ENCODE measurements around the gene FBXO5.
A peak's percentile ranks its signal among the peaks of the same experiment; 100 is the strongest.
"Not testable (repeated sequence)": the region's sequence is repeated elsewhere in the genome, so short reads cannot be mapped to it uniquely, and the experiment has no call there.

The FBXO5 gene

DNA sequence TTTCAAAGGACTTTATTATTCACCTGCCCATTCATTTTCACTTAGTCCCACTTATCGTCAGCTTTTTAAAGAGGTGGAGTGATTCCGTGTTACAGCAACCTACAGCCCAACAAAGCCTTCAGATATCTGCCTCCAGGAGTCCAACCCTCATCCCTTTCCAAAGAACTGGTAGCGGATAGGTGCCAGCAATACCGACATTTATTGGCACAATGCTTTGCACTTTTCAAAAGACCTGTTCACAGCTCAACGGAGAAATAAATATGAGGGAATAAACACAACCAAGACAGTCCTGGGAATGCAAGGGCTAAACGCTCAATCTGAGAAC is 20.5 kb upstream of the FBXO5 start:
- Histone ChIP-seq H3K9me3 (no peaks in the 10 kb centered on the region), H3K4me3 (peak overlapping the region; percentile 60), H3K27me3 (ENCODE audit: low read depth) (no peaks in the 10 kb centered on the region), H3K4me1 (peaks cover 16% of the 10 kb centered on the region), H3K36me3 (replicated peaks) (peaks cover 12% of the 10 kb centered on the region)
- DNase-seq (ENCODE audit: low spot score in 2 of 2), result no peak
- in situ Hi-C loops (cut with MboI; ENCODE audit: low sequenced_read_pairs), result no loop called here

DNA sequence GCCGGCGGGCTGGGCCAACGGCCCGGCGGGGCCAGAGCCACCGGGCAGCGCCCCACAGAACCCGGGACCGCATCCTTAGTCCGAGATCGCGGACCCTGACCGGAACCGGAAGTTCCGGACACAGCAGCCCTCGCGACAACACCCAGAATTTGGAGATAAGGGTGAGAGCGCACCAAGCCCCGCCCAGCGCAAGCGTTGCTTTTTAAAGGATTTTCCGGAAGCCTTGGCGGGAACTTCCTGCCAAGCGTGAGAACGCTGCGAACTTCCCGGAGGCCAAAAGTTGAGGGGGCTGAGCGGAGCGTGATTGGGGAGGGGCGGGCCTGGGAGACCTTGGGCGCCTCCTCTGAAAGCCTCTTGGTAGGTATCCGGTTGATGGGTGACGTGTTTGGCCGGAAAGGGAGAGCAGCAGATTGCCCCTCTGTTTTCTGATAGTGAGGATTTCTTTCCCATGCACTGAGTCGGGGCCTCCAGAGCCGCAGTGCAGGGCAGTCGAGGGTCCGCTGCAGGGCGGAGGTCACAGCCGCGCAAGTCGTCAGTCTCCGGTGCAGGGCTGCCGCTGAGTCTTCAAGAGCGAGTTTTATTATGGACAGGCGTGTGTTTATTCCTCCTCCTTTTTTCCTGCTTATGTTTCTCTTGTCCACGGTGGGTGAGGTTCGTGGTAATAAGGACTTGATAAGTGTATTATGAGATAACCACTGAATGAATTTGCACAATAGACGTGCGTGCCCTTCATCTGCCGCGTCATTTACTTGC is 19.9 kb upstream of the FBXO5 start, which contains the start of gene MTRF1L:
TSS of gene MTRF1L (minus strand) at position 97 of the 753 bp plus-strand sequence. CDS start at position 73, 24 bp downstream.
- no peaks in the 10 kb centered on the region for H3K27me3 ChIP-seq (ENCODE audit: low read depth)
- in situ Hi-C loops (cut with MboI; ENCODE audit: low sequenced_read_pairs), result no loop called here
- peak; percentile 95 to 96 for DNase-seq (ENCODE audit: low spot score in 2 of 2)
- H3K9me3 ChIP-seq, result no peaks in the 10 kb centered on the region
- peaks cover 16% of the 10 kb centered on the region for H3K4me1 ChIP-seq
- H3K36me3 ChIP-seq (replicated peaks), result peaks cover 15% of the 10 kb centered on the region
- peak within 1 kb of the TSS; percentile 60 for H3K4me3 ChIP-seq

DNA sequence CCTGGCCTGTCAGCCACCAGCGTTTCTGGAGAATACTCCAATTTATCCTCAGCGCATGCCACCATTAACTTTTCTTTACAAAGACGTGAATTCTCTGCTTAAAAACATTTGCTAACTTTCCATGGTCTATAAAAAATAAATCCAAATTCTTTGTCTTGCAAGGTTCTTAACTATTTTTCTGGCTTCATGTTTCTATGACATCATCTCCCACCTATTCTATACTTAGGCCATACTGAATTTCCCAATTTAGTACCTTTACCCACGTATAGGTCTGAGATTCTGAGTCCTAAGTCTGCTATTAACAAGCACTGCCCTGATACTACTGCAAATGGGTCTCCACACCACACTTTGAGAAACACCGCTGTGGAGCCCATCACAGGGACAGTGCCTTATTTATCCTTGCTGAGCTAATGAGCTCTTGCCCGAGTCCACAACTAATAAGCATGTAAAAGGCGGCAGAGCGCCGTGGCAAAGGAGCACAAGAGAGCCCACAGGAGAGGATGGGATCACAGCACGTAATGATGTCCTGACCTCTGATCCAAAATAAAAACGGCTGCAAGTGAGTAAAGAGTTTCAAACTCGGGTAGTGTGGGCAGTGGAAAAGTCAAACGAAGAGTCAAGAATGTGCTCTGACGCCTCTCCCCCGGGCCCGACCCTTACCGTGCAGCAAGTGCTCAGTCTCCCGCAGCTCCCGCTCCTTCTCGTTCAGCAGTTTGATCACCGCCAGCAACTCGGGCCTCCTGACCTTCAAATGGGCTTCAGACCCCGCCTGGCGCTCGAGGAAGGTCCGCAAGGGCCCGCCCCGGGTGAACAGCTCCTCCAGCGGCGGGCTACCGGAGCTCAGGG is 19.1 kb upstream of the FBXO5 start:
- in situ Hi-C loops (cut with MboI; ENCODE audit: low sequenced_read_pairs), result no loop called here
- peaks cover 16% of the 10 kb centered on the region for H3K4me1 ChIP-seq
- peak; percentile 27 to 31 for DNase-seq (ENCODE audit: low spot score in 2 of 2)
- H3K36me3 ChIP-seq (replicated peaks), result peaks cover 23% of the 10 kb centered on the region
- peak overlapping the region; percentile 60 for H3K4me3 ChIP-seq
- no peaks in the 10 kb centered on the region for H3K27me3 ChIP-seq (ENCODE audit: low read depth)
- H3K9me3 ChIP-seq, result no peaks in the 10 kb centered on the region

DNA sequence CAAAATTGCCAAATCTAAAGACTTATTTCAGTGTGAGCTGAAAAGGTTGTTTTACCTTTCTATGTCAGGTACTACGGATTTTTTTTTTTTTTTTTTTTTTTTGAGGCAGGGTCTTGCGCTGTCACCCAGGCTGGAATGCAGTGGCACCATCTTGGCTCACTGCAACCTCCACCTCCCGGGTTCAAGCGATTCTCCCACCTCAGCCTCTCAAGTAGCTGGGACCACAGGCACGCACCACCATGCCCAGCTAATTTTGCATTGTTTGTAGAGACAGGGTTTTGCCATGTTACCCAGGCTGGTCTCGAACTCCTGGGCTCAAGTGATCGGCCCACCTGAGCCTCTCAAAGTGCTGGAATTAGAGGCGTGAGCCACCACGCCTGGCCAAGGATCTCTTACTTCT is 17.9 kb upstream of the FBXO5 start:
- DNase-seq (ENCODE audit: low spot score in 2 of 2); H3K9me3 ChIP-seq; in situ Hi-C loops (cut with MboI; ENCODE audit: low sequenced_read_pairs); H3K27me3 ChIP-seq (ENCODE audit: low read depth): not testable (repeated sequence)
- Histone ChIP-seq H3K4me1 (peaks cover 21% of the 10 kb centered on the region), H3K36me3 (replicated peaks) (peaks cover 35% of the 10 kb centered on the region), H3K4me3 (peak overlapping the region; percentile 60)

DNA sequence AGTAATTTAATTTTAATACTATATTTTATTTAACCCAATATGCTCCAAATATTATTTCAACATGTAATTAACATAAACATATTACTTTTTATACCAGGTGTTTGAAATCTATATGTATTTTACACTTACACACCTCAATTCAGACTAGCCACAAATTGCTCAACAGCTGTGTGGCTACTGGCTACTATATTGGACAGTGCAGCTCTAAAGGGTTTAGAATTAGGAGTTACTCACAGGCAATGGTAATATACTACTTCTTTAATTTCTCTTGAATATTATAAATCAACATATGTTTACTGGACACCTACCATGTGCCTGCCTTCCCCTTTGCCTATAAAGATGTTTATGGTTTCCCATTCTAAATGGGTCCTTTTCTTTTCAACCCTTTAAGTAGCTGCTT is 17.4 kb upstream of the FBXO5 start:
- no peak overlapping the region for H3K4me3 ChIP-seq
- no peak for DNase-seq (ENCODE audit: low spot score in 2 of 2)
- H3K36me3 ChIP-seq (replicated peaks), result peaks cover 36% of the 10 kb centered on the region
- in situ Hi-C loops (cut with MboI; ENCODE audit: low sequenced_read_pairs), result no loop called here
- peaks cover 21% of the 10 kb centered on the region for H3K4me1 ChIP-seq
- no peaks in the 10 kb centered on the region for H3K9me3 ChIP-seq
- H3K27me3 ChIP-seq (ENCODE audit: low read depth), result no peaks in the 10 kb centered on the region

DNA sequence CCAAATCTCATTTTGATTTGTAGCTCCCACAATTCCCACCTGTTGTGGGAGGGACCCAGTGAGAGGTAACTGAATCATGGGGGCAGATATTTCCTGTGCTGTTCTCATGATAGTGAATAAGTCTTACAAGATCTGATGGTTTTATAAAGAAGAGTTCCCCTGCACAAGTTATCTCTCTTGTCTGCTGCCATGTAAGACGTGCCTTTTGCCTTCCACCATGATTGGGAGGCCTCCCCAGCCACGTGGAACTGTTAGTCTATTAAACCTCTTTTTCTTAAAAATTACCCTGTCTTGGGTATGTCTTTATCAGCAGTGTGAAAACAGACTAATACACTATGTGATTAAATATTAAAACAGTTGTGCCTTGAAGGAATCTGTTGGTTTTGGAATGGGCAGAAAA is 16.7 kb upstream of the FBXO5 start:
- peaks cover 21% of the 10 kb centered on the region for H3K4me1 ChIP-seq
- not testable (repeated sequence) for DNase-seq (ENCODE audit: low spot score in 2 of 2); H3K4me3 ChIP-seq; H3K27me3 ChIP-seq (ENCODE audit: low read depth); H3K9me3 ChIP-seq
- in situ Hi-C loops (cut with MboI; ENCODE audit: low sequenced_read_pairs), result loop anchor here (25.0 kb wide), 1 partner anchor 1537 kb away; the partner anchor contains the start of gene RMND1
- peaks cover 36% of the 10 kb centered on the region for H3K36me3 ChIP-seq (replicated peaks)

DNA sequence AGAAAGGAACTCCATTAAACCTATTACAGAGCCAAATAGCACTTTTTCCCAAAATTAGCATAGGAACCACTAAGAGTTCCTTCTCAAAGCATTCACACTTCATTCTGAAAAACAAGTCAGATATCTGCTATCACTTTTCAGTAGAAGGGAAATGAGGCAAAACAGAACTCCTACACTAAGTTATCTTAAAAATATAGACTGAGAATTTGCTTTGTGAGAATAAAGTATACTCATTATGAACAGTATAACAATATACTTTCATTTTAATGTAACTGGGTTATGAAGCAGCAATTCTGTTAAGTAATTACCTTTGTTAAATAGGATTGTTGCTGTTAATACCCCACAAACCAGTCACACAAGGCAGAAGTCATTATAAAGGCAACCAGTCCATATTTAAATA is 11.0 kb upstream of the FBXO5 start:
- in situ Hi-C loops (cut with MboI; ENCODE audit: low sequenced_read_pairs), result loop anchor here (25.0 kb wide), 1 partner anchor 1532 kb away; the partner anchor contains the start of gene RMND1
- no peaks in the 10 kb centered on the region for H3K9me3 ChIP-seq
- H3K27me3 ChIP-seq (ENCODE audit: low read depth), result no peaks in the 10 kb centered on the region
- H3K4me3 ChIP-seq, result no peak overlapping the region
- H3K36me3 ChIP-seq (replicated peaks), result peaks cover 59% of the 10 kb centered on the region
- peaks cover 5% of the 10 kb centered on the region; the same call in 1 of the 2 replicates for H3K4me1 ChIP-seq
- DNase-seq (ENCODE audit: low spot score in 2 of 2), result no peak

DNA sequence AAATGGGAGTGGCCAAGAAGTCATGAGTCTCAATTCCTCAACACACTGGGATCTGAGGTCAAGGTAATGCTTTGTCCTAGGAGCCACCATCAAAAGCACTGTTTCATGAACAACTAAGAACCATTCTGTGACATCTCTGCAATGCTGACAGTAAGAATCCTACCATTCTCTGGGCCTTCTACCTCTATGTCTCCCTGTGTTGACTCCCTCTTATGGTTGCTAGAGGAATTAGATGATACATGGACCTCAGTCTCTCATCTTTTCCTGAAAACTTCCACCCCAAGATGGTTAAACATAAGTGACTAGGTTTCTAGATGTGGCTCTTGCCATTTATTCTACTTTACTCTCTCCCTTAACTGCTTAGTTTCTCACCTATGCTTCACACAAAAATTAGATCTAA is 10.6 kb upstream of the FBXO5 start:
- Histone ChIP-seq H3K9me3 (no peaks in the 10 kb centered on the region), H3K27me3 (ENCODE audit: low read depth) (no peaks in the 10 kb centered on the region), H3K4me1 (peaks cover 5% of the 10 kb centered on the region; the same call in 1 of the 2 replicates), H3K36me3 (replicated peaks) (peaks cover 57% of the 10 kb centered on the region), H3K4me3 (no peak overlapping the region)
- DNase-seq (ENCODE audit: low spot score in 2 of 2), result no peak
- in situ Hi-C loops (cut with MboI; ENCODE audit: low sequenced_read_pairs), result loop anchor here (25.0 kb wide), 1 partner anchor 1531 kb away; the partner anchor contains the start of gene RMND1

DNA sequence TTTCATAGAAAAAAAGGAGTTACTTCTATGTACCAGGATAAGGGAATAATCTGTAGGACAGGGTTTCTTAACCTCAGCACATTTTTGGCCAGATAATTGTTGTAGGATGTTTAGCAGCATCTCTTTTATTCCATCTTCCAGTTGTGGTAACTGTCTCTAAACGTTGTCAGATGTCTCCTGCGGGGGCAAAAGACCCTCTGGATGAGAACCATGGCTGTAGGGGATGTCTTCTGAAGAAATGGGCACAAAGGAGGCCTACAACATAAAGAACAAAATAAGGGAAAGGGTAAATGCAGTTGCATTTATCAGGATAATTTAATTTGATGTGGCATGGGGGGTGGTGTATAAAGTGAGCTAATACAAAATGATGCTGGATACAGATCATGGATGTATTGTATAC is 4.1 kb upstream of the FBXO5 start:
- in situ Hi-C loops (cut with MboI; ENCODE audit: low sequenced_read_pairs), result loop anchor here (25.0 kb wide), 1 partner anchor 1525 kb away; the partner anchor contains the start of gene RMND1
- DNase-seq (ENCODE audit: low spot score in 2 of 2), result no peak
- H3K36me3 ChIP-seq (replicated peaks), result peaks cover 19% of the 10 kb centered on the region
- no peak overlapping the region for H3K4me3 ChIP-seq
- no peaks in the 10 kb centered on the region for H3K9me3 ChIP-seq
- H3K4me1 ChIP-seq, result peaks cover 3% of the 10 kb centered on the region; the same call in 1 of the 2 replicates
- no peaks in the 10 kb centered on the region for H3K27me3 ChIP-seq (ENCODE audit: low read depth)

DNA sequence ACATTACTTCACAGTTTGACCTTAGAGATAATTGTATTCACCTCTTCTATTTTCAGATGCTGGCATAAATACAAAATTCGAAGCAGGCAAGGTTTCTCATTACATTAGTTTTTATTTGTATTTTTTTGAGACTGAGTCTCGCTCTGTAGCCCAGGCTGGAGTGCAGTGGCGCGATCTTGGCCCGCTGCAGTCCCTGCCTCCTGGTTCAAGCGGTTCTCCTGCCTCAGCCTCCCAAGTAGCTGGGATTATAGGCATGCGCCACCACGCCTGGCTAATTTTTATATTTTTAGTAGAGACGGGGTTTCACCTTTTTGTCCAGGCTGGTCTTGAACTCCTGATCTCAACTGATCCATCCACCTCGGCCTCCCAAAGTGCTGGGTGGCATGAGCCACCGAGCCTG is 2.5 kb upstream of the FBXO5 start:
- not testable (repeated sequence) for H3K36me3 ChIP-seq (replicated peaks); H3K27me3 ChIP-seq (ENCODE audit: low read depth); DNase-seq (ENCODE audit: low spot score in 2 of 2); H3K9me3 ChIP-seq; H3K4me1 ChIP-seq
- peak overlapping the region; percentile 72 for H3K4me3 ChIP-seq
- in situ Hi-C loops (cut with MboI; ENCODE audit: low sequenced_read_pairs), result loop anchor here (25.0 kb wide), 1 partner anchor 1523 kb away; the partner anchor contains the start of gene RMND1

DNA sequence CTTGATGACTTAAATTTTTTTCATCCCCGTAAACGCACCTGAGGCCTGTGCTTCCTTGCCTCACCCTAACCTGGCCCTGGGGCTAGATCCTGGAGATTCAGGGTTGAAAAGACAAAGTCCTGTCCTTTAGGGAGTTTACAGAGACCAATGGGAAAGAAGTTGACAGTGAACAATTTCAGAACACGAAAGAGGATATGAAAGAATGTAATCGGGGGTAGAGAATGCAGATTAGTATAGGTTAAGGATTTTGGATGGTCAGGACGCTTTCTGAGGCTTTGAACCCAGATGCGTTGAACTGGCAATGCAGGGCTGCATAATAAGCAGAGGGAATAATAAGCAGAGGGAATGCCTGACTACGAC is 1.7 kb upstream of the FBXO5 start:
- Histone ChIP-seq H3K4me1 (peaks cover 13% of the 10 kb centered on the region), H3K9me3 (no peaks in the 10 kb centered on the region), H3K27me3 (ENCODE audit: low read depth) (no peaks in the 10 kb centered on the region), H3K4me3 (peak overlapping the region; percentile 72), H3K36me3 (replicated peaks) (peaks cover 6% of the 10 kb centered on the region; the same call in 1 of the 2 replicates)
- in situ Hi-C loops (cut with MboI; ENCODE audit: low sequenced_read_pairs), result loop anchor here (25.0 kb wide), 1 partner anchor 1522 kb away; the partner anchor contains the start of gene RMND1
- no peak for DNase-seq (ENCODE audit: low spot score in 2 of 2)

DNA sequence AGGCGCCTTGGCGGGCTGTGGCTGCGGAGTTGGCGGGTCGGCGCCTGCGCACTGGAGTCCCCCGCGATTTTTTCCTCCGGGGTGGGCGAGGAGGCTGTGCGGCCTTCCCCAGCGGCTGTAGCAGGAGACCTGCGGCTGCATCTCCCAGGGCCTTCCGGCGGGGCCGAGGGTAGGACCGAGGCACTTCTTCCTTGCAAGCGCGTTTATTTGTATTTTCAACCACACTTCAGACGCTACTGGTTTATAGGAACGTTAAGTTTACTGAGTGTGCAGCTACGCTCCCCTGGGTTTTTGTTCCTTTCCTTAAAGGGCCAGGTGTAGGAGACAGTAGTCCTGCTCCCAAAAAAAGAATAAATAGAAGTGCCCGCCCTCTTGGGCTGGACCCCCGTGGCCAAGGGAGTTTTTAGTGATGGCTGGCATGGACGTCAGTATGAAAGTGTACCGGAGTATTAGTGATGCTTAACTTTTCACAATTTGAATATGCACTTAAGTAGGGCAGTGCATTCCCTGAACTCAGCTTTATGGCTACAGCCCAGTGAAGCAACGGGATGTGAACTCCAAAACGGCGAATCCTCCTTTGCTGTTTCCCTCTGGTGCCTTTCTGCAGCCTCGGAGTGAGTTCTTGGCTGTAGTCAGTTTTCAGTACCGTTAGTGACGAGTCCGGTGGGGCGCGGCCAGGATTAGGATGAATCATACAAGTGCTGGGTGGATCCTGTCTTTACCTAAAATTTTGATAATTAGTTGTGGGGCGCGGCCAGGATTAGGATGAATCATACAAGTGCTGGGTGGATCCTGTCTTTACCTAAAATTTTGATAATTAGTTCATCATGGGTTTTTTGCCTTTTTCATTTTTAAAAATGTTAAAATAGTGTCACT is 1.0 kb upstream of the FBXO5 start:
- Histone ChIP-seq H3K27me3 (ENCODE audit: low read depth) (no peaks in the 10 kb centered on the region), H3K4me3 (peak overlapping the region; percentile 72), H3K36me3 (replicated peaks) (peaks cover 10% of the 10 kb centered on the region; the same call in 1 of the 2 replicates), H3K9me3 (no peaks in the 10 kb centered on the region), H3K4me1 (peaks cover 19% of the 10 kb centered on the region)
- DNase-seq (ENCODE audit: low spot score in 2 of 2), result peak in 1 of 2 experiments; percentile 67
- in situ Hi-C loops (cut with MboI; ENCODE audit: low sequenced_read_pairs), result loop anchor here (25.0 kb wide), 1 partner anchor 1522 kb away; the partner anchor contains the start of gene RMND1
